ENCODE results near the gene CNNM2.

- TF ChIP-seq EZH2phosphoT487 (IDR thresholded peaks at IDR 0.05; ENCODE audit: borderline replicate concordance) = no peak
- no peak for TF ChIP-seq CTCF (IDR thresholded peaks at IDR 0.05 in 2 of 3, conservative IDR thresholded peaks at IDR 0.05 in 1 of 3; ENCODE audit: borderline replicate concordance in 1 of 3, insufficient read depth in 1 of 3, low read depth in 2 of 3, low read length in 2 of 3)
- TF ChIP-seq ZNF274 (IDR thresholded peaks at IDR 0.05; ENCODE audit: low read depth, low read length) = no peak
- no peak for TF ChIP-seq POLR2AphosphoS5 (IDR thresholded peaks at IDR 0.05; ENCODE audit: low read depth, low read length)
- no peak for TF ChIP-seq EZH2 (IDR thresholded peaks at IDR 0.05)
- no peak for TF ChIP-seq REST (IDR thresholded peaks at IDR 0.05; ENCODE audit: low read depth)
- no peak for TF ChIP-seq SIN3A (IDR thresholded peaks at IDR 0.05; ENCODE audit: low read depth)
- no peak for TF ChIP-seq POLR2A (IDR thresholded peaks at IDR 0.05; ENCODE audit: borderline replicate concordance, extremely low read depth, insufficient read depth, insufficient read length)
- no peak for TF ChIP-seq RAD21 (IDR thresholded peaks at IDR 0.05; ENCODE audit: low read depth)
- TF ChIP-seq, protein P1, sequence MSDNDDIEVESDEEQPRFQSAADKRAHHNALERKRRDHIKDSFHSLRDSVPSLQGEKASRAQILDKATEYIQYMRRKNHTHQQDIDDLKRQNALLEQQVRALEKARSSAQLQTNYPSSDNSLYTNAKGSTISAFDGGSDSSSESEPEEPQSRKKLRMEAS (IDR thresholded peaks at IDR 0.05) = no peak
- TF ChIP-seq JUND (IDR thresholded peaks at IDR 0.05) = no peak
- no peak for TF ChIP-seq EGR1 (IDR thresholded peaks at IDR 0.05; ENCODE audit: low read depth)
- no peak for TF ChIP-seq CEBPB (IDR thresholded peaks at IDR 0.05; ENCODE audit: low read depth)
Observed at GRCh38 chr10:102964713-102965112, 46.6 kb downstream of the CNNM2 start.
